ACC112 (cell line): ENCODE results near the gene RERE.
"Not testable (repeated sequence)": the region's sequence is repeated elsewhere in the genome, so short reads cannot be mapped to it uniquely, and the experiment has no call there.

Experiments
- H2AFZ ChIP-seq: fragments of 200-600 bp; sonication (generic); one replicate; pipeline ENCODE4 v1.6.0; 2017; ENCODE audit warnings: antibody characterized with exemption, low read length; ENCODE audit not compliant: unreplicated experiment
- H3K27ac ChIP-seq: fragments of 200-600 bp; sonication (generic); 2 replicates; pipeline ENCODE4 v1.5.1; 2014; ENCODE audit warnings: low read depth, mild to moderate bottlenecking, antibody characterized with exemption, low read length, moderate library complexity
- H3K27me3 ChIP-seq: fragments of 200-600 bp; sonication (generic); 2 replicates; pipeline ENCODE4 v1.6.1; 2014; ENCODE audit warnings: mild to moderate bottlenecking, antibody characterized with exemption, low read length, moderate library complexity, mixed read lengths; ENCODE audit not compliant: insufficient read depth
- H3K36me3 ChIP-seq: fragments of 200-600 bp; sonication (generic); 2 replicates; pipeline ENCODE4 v1.6.1; 2016; ENCODE audit warnings: mild to moderate bottlenecking, antibody characterized with exemption, low read length, moderate library complexity, mixed read lengths; ENCODE audit not compliant: insufficient read depth
- H3K4me1 ChIP-seq: fragments of 200-600 bp; sonication (generic); one replicate; pipeline ENCODE4 v1.6.1; 2016; ENCODE audit warnings: low read length, mixed read lengths; ENCODE audit not compliant: insufficient read depth, unreplicated experiment, control insufficient read depth
- H3K4me3 ChIP-seq: fragments of 200-600 bp; sonication (generic); 2 replicates; pipeline ENCODE4 v1.5.1; 2014; ENCODE audit warnings: mild to moderate bottlenecking, low read depth, low read length
- H3K79me2 ChIP-seq: fragments of 200-600 bp; sonication (generic); one replicate; pipeline ENCODE4 v1.6.0; 2016; ENCODE audit warnings: low read length; ENCODE audit not compliant: control insufficient read depth, unreplicated experiment, insufficient read depth

The RERE gene

DNA sequence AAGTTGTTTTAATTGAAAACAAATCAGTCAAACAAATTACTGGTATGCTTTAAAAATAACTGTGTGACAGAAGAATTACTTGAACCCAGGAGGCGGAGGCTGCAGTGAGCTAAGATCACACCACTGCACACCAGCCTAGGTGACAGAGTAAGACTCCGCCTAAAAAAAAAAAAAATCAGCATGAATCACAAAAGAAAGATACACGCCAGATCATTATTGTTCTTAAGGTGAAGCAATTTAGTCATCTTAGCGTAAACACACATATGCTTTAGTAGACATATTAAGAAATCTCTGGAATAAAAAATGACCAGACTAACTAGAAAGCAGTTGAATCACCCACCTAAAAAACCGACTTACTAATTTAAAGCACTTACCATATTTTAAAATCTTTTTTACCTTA lies 20.2 kb downstream of the RERE start:
- Histone ChIP-seq H3K27me3 (no peaks in the 10 kb centered on the region), H2AFZ (no peak overlapping the region), H3K4me1 (no peaks in the 10 kb centered on the region), H3K36me3 (no peaks in the 10 kb centered on the region), H3K4me3 (no peak overlapping the region), H3K27ac (no peak overlapping the region), H3K79me2 (no peaks in the 10 kb centered on the region)

DNA sequence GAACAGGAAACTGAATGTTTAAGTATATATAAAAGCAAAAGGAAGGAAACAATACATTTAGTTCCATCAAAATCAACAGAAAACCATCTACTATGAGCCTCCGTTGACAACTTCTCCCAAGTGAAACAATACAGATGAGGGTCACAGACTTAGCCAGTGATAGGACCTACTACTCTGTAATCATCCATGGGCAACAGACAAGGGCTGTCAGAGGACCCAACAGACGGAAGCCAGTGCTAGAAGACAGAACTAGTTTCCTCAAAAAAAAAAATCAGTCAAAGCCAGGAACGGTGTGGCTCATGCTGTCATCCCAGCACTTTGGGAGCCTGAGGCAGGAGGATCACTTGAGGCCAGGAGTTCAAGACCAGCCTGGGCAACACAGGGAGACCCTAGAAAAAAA lies 20.6 kb downstream of the RERE start:
- no peak overlapping the region for H3K27ac ChIP-seq

DNA sequence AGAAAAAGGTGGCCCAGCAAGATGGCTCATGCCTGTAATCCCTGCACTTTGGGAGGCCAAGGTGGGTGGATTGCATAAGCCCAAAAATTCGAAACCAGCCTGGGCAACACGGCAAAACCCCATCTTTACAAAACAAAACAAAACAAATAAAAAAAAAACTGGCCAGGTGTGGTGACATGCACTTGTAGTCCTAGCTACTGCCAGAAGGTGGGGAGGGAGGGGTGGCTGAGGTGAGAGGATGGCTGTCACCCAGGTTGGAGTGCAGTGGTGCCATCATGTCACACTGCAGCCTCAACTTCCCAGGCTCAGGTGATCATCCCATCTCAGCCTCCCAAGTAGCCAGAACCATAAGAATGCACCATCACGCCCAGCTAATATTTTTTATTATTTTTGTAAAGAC lies 22.8 kb downstream of the RERE start:
- H3K79me2 ChIP-seq = no peaks in the 10 kb centered on the region
- H3K27me3 ChIP-seq = no peaks in the 10 kb centered on the region
- H3K4me3 ChIP-seq = no peak overlapping the region
- no peaks in the 10 kb centered on the region for H3K4me1 ChIP-seq
- H3K27ac ChIP-seq = no peak overlapping the region
- no peak overlapping the region for H2AFZ ChIP-seq
- no peaks in the 10 kb centered on the region for H3K36me3 ChIP-seq

More for the DNA sequence above, 20.6 kb downstream of the RERE start:
- no peak overlapping the region for H3K4me3 ChIP-seq
- H3K36me3 ChIP-seq = no peaks in the 10 kb centered on the region
- H2AFZ ChIP-seq = no peak overlapping the region
- H3K27me3 ChIP-seq = no peaks in the 10 kb centered on the region
- no peaks in the 10 kb centered on the region for H3K79me2 ChIP-seq
- no peaks in the 10 kb centered on the region for H3K4me1 ChIP-seq

DNA sequence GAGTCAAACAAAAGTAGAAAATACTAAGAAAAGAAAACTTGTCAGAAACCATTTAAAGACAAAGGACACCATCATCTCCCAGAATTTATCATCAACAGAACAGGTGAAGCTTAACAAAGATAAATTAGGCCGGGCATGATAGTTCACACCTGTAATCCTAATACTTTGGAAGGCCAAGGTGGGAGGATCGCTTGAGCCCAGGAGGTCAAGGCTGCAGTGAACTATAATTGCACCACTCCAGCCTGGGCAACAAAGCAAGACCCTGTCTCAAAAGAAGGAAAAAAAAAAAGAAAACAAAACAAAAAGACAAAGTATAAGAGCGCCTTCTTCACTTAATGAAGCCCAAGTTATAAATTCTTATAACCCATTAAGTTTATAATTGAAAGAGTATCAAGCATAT lies 25.6 kb downstream of the RERE start:
- H3K4me1 ChIP-seq = no peaks in the 10 kb centered on the region
- no peak overlapping the region for H3K27ac ChIP-seq
- no peaks in the 10 kb centered on the region for H3K27me3 ChIP-seq
- H3K79me2 ChIP-seq = no peaks in the 10 kb centered on the region
- no peaks in the 10 kb centered on the region for H3K36me3 ChIP-seq
- H2AFZ ChIP-seq = no peak overlapping the region
- H3K4me3 ChIP-seq = no peak overlapping the region

DNA sequence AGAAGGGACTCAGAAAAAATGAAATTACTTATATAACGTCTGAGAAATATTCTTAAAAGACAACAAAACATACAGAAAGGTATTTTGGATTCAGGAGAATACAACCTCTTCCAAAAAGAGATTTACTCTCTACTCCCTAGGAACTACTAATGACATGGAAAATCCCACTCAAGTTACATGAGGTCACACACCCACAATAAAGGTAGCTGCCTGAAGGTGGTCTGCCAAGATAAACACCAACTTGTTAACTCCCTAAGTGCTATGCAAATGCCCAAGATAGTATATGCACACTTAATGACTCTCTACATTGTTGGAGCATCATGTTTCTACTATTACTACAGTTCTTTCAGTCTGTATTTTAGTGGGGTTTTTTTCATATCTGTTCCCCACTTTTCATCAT lies 26.5 kb downstream of the RERE start:
- Histone ChIP-seq H3K27me3 (no peaks in the 10 kb centered on the region), H2AFZ (no peak overlapping the region), H3K79me2 (no peaks in the 10 kb centered on the region), H3K36me3 (no peaks in the 10 kb centered on the region), H3K4me3 (no peak overlapping the region), H3K27ac (no peak overlapping the region), H3K4me1 (no peaks in the 10 kb centered on the region)

DNA sequence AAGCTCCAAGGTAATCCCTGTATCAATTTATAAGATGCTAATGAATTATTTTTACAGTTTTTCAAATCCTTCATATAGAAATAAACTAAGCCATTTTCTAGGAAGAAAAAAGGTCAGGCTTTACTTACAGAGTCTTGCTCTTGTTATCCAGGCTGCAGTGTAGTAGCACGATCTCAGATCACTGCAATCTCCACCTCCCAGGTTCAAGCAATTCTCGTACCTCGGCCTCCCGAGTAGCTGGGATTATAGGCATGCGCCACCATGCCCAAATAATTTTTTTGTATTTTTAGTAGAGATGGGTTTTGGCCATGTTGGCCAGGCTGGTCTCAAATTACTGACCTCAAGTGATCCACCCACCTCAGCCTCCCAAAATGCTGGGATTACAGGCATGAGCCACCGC lies 27.0 kb downstream of the RERE start:
- no peaks in the 10 kb centered on the region for H3K36me3 ChIP-seq
- no peaks in the 10 kb centered on the region for H3K79me2 ChIP-seq
- no peaks in the 10 kb centered on the region for H3K27me3 ChIP-seq
- H2AFZ ChIP-seq = no peak overlapping the region
- no peak overlapping the region for H3K4me3 ChIP-seq
- no peak overlapping the region for H3K27ac ChIP-seq
- H3K4me1 ChIP-seq = no peaks in the 10 kb centered on the region

DNA sequence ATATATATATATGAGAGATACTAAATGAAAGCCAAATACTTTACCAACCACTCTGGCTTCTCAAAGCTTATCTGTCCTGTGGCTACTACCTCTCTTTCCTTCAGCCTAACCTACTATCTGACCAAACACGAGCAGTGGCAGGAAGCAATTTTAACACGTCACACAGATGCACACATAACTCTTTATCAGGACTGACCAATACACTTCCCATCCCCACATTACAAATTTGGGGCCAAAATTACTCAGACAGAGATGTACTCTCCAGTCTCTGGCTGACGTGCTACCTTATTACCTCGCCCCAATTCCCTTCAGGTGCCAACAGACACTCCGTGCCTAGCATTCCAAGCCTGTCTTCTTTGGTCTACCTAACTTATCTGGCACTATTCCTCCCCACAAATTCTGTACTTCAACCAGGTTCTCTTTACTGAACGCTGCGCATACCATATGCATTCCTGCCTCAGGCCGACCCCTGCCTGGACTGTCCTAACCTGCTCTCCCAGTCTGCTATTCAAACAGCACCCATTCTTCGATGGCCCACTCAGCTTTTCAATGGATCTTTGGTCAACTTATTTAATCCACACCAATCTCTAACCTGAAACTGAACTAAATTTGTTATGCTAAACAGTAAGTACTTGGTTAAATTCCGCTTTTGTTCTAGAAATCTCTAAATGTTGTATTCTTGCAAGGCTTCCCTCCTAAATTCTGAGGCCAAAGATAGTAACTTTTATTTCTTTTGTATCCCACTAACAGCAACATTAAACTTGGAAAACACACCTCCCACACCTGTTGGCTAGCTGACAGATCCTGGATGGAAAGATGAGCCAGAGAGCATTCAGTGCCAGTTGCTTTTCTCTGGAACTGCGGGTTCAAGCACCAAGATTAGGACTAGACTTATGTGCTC lies 27.9 kb downstream of the RERE start:
- no peak overlapping the region for H3K4me3 ChIP-seq

DNA sequence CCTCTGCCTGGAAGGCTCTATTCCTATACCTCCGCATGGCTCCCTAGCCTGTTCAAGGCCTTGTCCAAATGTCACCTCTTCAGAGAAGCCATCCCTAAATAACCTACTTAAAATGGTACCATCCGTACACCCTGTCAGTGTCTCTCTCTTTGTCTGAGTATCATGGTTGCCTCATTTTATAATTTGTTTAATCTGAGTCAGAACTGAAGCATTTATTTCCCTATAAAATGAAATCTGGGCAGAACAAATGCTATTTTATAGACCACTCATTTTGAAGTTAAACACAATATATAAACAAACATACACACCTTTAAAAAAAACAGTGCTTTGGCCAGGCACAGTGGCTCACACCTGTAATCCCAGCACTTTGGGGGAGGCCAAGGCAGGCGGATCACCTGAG lies 30.2 kb downstream of the RERE start:
- Histone ChIP-seq H3K4me1 (no peaks in the 10 kb centered on the region), H3K79me2 (no peaks in the 10 kb centered on the region), H3K4me3 (no peak overlapping the region), H2AFZ (no peak overlapping the region), H3K27me3 (no peaks in the 10 kb centered on the region), H3K36me3 (no peaks in the 10 kb centered on the region), H3K27ac (no peak overlapping the region)

More for the DNA sequence above, 27.9 kb downstream of the RERE start:
- Histone ChIP-seq H3K27me3 (no peaks in the 10 kb centered on the region), H3K4me1 (no peaks in the 10 kb centered on the region), H3K79me2 (no peaks in the 10 kb centered on the region), H3K27ac (no peak overlapping the region), H3K36me3 (no peaks in the 10 kb centered on the region), H2AFZ (no peak overlapping the region)

DNA sequence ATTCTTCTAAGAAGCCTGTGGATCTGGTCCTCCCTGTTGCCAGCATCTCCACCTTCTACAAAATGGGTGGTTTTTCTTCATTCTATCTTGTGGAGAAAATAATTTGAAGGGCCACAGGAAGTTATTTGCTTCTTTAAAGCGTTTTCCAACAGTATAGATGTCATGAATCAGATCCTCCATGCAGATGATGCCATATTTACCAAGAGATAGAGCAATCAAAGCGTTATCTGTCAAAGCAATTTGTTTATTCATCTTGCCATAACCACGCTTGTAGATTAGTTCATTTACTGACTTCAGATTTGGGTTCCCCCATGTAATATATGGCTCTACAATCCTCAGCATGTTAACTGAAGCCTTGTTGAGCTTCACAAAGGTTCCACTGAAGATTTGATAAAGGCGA lies 31.2 kb downstream of the RERE start:
- H3K4me1 ChIP-seq, H3K27me3 ChIP-seq, H3K36me3 ChIP-seq, H3K4me3 ChIP-seq, H3K79me2 ChIP-seq, H2AFZ ChIP-seq, H3K27ac ChIP-seq: not testable (repeated sequence)

DNA sequence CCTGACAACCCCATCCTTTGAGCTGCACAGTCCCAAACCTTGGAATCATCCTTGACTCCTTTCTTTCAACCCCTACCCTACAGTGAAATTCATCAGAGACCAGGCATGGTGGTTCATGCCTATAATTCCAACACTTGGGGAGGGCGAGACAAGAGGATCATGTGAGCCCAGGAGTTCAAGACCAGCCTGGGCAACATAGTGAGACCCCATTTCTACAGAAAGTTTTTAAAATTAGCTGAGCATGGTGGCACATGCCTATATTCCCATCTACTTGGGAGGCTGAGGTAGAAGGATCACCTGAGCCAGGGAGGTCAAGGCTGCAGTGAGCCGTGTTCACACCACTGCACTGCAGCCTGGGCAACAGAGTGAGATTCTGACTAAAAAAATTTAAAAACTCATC lies 34.5 kb downstream of the RERE start:
- H3K27me3 ChIP-seq = no peaks in the 10 kb centered on the region
- H3K4me3 ChIP-seq = no peak overlapping the region
- no peak overlapping the region for H2AFZ ChIP-seq
- H3K4me1 ChIP-seq = no peaks in the 10 kb centered on the region
- peaks cover 4% of the 10 kb centered on the region for H3K79me2 ChIP-seq
- H3K36me3 ChIP-seq = no peaks in the 10 kb centered on the region
- H3K27ac ChIP-seq = no peak overlapping the region

DNA sequence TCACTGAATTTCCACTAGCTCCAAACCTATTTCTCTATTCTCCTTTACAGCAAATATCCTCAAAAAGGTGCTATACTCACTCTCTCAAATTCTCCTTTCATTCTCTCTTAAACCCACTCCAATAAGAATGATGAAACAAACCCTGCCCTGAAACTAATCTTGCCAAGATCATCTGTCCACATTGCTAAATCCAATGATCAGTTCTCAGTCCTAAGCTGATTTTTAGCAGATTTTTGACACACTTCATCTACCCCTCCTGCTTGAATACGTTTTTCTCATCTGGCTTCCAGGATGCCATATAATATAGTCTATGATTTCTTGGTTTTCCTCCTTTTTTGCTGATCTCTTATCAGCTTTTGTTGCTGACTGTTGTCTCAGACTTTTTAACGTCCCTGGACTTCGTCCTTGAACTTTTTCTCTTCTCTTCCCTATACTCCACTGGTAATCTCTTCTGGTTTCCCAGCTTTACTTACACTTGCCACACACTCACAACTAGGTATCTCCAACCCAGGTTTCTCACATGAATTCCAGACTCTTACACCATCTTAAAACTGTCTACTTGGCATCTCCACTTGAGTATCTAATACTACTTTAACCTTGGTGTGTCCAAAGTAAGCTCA lies 35.3 kb downstream of the RERE start:
- Histone ChIP-seq H3K36me3 (no peaks in the 10 kb centered on the region), H3K27ac (no peak overlapping the region), H3K4me3 (no peak overlapping the region), H3K79me2 (peaks cover 4% of the 10 kb centered on the region), H3K4me1 (no peaks in the 10 kb centered on the region), H2AFZ (no peak overlapping the region), H3K27me3 (no peaks in the 10 kb centered on the region)
